GM19351 (cell line): ENCODE data around the gene CDKL4.
"Not testable (repeated sequence)": the region's sequence is repeated elsewhere in the genome, so short reads cannot be mapped to it uniquely, and the experiment has no call there.

Source experiments
- ATAC-seq: cut with Tn5 transposase; IDR thresholded peaks from one replicate; pipeline ENCODE4 v1.9.1; 2021; ENCODE audit warnings: mild to moderate bottlenecking, moderate library complexity; ENCODE audit not compliant: unreplicated experiment

The CDKL4 gene

DNA sequence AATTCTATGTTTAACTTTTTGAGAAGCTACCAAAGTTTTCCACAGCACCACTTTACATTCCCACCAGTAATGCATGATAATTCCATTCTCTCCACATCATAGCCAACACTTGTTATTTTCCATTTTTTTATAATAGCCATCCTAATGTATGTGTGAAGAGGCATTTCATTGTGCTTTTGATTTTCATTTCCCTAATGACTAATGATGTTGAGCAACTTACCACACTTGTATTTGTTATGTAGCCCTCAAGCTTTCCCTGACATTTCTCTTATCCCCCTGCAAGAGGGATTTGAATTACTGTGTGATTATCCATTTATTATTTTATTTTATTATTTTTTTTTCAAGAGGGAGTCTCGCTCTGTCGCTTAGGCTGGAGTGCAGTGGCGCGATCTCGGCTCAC, 99.4 kb downstream of the CDKL4 start:
- ATAC-seq, result no peak

- no peak for ATAC-seq
Measured at GRCh38 chr2:39142904-39143605, 100.7 kb downstream of the CDKL4 start.

- ATAC-seq, result peak; percentile 67
Measured at GRCh38 chr2:39141334-39142271, 102.2 kb downstream of the CDKL4 start.

DNA sequence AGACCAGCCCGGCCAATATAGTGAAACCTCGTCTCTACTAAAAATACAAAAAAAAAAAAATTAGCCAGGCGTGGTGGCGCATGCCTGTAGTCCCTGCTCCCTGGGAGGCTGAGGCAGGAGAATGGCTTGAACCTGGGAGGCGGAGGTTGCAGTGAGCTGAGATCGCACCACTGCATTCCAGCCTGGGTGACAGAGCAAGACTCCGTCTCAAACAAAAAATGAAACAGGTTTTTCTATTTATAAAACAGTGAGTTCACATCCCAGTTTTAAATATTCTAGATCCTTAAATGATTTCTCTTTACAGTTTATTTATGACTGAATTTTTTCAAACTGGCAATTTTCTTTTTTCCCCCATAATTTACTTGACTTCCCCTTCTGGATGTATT, 102.8 kb downstream of the CDKL4 start:
- ATAC-seq, result not testable (repeated sequence)

GRCh38 chr2:39140322-39140847, 103.4 kb downstream of the CDKL4 start:
- ATAC-seq, result no peak

GRCh38 chr2:39139511-39140237, 104.1 kb downstream of the CDKL4 start:
- ATAC-seq, result no peak

DNA sequence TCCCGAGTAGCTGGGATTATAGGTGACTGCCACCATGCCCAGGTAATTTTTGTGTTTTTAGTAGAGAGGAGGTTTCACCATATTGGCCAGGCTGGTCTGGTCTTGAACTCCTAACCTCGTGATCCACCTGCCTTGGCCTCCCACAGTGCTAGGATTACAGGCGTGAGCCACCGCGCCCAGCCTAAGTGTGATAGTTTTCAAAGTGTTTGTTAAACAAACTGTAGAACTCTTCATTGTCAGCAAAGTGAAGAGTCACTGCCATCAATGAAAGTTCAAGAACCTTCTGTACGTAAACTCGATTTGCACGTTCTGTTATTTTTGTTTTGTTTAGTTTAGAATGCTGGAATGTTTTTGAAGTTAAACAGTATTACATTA, 104.9 kb downstream of the CDKL4 start:
- ATAC-seq, result no peak

DNA sequence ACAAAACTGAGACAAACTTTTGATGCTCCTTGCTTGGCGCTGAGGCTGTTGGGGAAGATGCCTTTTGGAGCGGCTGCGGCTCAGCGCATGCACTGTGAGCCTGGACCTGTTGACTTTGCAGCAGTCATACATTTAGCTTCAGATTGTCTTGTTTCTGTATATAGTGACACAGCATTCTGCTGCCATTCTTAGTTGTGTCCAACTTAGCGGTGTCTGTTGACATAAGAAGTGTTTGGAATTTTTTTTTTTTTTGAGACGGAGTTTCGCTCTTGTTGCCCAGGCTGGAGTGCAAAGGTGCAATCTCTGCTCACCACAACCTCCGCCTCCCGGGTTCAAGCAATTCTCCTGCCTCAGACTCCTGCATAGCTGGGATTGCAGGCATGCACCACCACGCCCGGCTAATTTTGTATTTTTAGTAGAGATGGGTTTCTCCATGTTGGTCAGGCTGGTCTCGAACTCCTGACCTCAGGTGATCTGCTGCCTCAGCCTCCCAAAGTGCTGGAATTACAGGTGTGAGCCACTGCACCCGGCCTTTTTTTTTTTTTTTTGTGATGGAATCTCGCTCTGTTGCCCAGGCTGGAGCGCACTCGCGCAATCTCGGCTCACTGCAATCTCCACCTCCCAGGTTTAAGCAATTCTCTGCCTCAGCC, 105.5 kb downstream of the CDKL4 start:
- ATAC-seq, result not testable (repeated sequence)

DNA sequence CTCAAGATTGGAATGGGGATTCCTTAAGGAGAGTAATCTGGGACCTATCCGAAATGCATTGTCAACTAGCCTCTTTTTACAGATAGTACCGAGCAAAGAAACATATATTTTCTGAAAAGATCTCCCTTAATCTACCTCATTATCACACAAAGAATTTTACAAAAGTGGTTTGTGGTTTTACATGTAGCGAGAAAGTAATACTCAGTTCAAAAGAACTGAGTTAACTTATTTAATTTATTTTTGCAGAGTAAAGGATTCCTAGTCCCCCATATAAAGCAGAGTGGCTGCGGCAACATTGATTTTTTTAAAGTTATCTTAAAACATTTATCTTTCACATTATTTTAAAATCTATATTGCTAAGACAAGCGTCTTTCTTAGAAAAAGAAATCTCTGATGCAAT, 107.0 kb downstream of the CDKL4 start:
- no peak for ATAC-seq

DNA sequence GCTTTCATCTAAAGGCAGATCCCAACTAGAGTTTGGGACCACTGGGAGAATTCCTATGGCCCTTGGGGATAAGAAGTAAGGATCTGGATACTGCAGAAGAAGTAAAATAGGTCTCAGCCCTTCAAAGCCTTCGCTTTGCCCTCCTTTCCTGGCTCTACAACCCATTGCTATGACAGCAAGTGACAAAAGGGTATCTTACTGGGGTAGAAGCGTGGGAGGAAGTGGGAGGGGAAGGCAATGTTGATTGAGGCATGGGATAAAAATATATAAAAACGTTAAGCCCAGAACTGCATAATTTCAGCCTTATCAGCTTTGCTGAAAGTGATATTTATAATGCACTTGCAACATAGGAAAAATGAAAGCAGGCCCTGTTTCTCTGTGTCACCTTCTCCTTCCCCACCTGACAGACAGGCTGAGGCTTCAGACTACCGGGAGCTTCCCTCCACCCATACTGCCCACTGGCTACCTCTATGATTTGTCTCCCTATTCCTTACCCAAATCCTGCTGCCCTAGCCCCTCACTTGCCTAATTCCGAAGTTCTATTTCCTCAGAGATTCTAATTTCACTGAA, 108.0 kb downstream of the CDKL4 start:
- ATAC-seq, result no peak

GRCh38 chr2:39133215-39133851, 110.4 kb downstream of the CDKL4 start:
- ATAC-seq, result no peak

DNA sequence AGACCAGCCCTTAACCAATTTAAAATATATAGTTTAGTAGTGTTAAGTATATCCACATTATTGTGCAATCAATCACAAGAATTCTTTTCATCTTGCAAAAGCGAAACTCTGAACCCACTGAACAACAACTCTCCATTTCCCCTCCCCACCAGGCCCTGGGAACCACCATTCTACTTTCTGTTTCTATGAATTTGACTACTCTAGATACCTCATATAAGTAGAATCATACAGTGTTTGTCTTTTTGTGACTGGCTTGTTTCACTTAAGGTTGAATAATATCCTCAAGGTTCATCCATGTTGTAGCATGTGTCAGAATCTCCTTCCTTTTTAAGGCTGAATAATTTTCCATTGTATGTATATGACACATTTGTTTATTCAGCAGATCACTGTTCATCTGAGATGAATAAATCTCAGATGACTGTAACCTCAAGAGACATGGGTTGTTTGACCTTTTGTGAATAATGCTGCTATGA, 114.8 kb downstream of the CDKL4 start:
- ATAC-seq, result peak; percentile 48

GRCh38 chr2:39127973-39128372, 115.8 kb downstream of the CDKL4 start:
- ATAC-seq, result peak; percentile 46
